ENCODE data around the gene OCEL1.
A peak's percentile ranks its signal among the peaks of the same experiment; 100 is the strongest.
"Not testable (repeated sequence)": the region's sequence is repeated elsewhere in the genome, so short reads cannot be mapped to it uniquely, and the experiment has no call there.

The OCEL1 gene, protein sequence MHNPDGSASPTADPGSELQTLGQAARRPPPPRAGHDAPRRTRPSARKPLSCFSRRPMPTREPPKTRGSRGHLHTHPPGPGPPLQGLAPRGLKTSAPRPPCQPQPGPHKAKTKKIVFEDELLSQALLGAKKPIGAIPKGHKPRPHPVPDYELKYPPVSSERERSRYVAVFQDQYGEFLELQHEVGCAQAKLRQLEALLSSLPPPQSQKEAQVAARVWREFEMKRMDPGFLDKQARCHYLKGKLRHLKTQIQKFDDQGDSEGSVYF

DNA sequence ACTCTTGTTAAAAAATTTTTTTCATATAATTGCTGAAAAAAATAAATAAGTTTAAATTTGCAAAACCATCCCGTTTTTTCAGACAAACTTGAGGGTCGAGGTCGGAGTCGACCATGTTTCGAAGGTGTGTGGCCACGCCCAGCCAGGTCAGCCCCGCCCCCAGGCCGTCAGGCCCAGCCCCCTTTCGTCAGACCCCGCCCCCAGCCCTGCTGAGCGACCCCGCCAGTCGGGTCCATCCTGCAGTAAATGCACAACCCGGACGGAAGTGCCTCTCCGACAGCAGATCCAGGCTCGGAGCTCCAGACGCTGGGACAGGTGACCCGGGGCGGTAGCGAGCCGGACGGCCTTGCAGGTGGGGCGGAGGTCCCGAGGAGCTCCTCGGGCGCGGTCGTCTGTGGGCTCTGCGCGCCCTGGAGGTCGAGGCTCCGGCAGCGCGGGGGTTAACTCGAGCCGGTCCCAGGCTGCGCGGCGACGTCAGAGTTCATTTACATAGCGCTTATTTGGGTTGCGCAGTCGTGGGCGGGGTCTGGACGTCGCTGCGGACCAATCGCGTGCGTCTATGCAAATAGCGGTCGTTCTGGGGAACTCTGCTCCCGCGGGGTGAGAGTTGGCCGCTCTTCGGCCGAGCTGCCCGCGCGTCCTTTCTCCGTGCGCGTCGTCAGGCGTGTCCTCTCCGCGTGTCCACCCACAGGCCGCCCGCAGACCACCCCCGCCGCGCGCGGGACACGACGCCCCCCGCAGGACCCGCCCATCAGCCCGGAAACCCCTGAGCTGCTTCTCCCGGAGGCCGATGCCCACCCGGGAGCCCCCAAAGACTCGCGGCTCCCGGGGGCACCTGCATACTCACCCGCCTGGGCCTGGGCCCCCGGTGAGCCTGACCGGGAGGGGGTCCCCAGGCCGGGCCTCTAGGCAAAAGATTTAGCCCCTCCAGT, at the start of gene OCEL1:
TSS of gene OCEL1 (plus strand) at position 225 of the 932 bp plus-strand sequence. CDS start at position 247, 22 bp downstream.
- DNase-seq, result peak; percentile 96
- in situ Hi-C loops (cut with HindIII; ENCODE audit: low pct_ligation_motif_present, low pct_unique_long_range_greater_than_20kb, low sequenced_read_pairs), result no loop called here

DNA sequence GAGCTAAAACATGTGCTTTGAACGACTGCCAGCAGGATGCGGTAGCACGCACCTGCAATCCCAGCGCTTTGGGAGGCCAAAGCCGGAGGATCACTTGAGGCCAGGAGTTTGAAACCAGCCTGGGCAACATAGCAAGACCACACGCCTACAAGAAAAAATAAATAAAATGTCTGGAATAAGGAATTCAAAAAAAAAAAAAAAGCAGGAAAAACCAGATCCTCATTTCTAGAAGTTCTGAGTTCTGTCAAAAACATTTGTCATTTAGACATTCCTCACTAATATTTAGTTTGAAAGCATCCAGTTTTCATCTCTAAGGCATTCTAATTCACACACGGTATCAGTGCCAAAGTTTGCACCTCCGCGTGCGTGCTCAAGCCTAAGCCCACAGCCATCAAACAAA, 47.7 kb upstream of the OCEL1 start:
- in situ Hi-C loops (cut with HindIII; ENCODE audit: low pct_ligation_motif_present, low pct_unique_long_range_greater_than_20kb, low sequenced_read_pairs), result no loop called here
- no peak for DNase-seq

DNA sequence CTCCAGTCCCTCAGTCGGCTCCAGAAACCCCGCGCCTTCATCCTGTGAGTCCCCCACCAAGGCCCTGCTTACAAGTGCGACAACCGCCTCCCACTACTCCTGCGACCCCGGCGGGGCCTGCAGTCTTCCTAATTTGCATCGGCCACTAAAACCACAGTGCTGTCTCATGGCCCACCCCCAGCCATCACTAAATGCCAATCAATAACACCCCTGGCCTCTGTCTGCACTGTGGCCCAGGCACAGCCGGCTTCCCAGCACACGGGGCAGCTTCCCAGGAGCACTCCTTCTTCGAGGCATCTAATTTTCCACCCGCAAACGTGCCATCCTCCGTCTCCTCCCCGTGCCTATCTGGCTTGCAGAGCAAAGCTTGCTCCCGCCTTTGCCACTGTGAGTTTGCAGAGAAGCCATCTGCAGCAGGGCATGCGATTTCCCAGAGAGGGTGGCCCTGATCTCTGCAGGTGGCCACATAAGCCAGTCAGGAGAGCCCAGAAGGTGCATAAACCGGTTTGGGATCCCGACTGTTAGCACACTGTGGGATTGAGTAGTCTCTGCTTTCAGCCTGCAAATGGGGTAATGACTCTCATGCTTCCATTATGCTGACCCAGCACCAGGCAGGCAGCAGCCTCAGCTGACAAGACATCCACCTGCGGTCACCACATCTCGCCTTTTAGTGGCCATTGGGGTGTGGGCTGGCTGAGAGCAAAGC, 44.9 kb upstream of the OCEL1 start:
- in situ Hi-C loops (cut with HindIII; ENCODE audit: low pct_ligation_motif_present, low pct_unique_long_range_greater_than_20kb, low sequenced_read_pairs), result no loop called here
- no peak for DNase-seq

DNA sequence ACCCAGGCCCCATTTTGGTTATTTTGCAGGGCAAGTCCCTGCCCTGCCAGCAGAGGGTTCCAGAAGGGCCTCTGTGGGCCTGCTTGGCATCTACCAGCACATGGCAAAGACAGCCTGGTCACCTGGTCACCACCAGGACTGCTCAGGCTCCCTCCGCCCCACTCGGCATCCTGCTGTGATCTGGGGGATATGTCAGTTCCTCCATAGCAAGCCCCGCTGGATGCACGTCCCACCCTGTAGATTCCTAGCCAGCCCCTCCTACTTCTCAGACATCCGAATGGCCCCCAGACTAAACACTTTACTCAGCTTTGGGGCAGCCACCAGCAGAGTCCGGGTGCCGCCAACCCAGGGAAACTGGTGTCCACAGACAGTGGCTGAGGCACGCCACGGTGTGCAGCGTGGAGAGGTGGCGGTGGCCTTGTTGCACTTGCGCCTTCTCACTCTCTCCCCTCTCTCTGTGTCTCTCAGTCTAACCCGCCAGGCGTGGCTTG, 42.7 kb upstream of the OCEL1 start:
- DNase-seq, result no peak
- in situ Hi-C loops (cut with HindIII; ENCODE audit: low pct_ligation_motif_present, low pct_unique_long_range_greater_than_20kb, low sequenced_read_pairs), result no loop called here

DNA sequence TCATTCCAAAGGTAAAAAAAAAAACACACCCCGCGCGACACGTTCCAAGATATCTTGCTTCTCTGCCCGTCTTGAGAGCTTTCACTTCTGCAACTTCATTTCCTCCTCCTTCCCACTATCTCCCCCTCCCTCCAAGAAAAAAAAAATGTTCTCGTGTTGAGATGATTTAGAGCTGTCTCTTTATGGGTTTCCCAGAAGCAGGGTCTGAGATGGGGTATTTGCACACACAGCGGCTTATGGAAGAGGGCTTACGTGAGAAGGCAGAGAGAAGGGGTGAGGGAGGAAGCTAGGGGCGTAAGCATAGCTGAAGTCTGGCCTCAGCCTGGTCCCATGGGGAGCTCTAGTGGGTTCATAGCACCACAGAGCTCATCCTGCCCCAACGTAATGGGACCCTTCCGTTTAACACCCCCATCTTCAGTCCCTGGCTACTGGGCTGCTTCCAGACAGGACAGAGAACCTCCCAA, 42.1 kb upstream of the OCEL1 start:
- in situ Hi-C loops (cut with HindIII; ENCODE audit: low pct_ligation_motif_present, low pct_unique_long_range_greater_than_20kb, low sequenced_read_pairs), result no loop called here
- no peak for DNase-seq

DNA sequence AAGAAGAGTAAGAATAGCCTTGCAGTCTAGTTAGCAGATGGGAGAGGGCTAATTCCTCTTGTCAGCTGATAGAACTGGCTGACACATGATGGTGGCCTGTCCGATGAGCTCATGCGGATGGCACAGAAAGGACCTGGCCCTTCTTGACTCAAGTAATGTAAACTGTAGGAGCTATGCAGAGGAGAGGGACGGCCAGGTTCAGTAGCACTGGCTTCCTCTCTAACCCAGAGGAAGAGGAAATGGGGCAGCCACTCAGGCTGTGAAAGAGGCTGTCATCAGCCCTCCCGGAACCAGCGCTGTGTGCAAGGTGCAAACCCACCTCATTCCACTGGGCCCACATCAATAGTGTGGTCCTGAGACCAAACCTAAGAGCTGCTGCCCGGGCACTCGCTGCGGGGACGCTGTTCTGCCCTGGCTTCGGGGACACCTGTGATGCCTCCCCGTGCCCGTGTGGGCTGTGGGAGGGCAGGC, 41.6 kb upstream of the OCEL1 start:
- no peak for DNase-seq
- in situ Hi-C loops (cut with HindIII; ENCODE audit: low pct_ligation_motif_present, low pct_unique_long_range_greater_than_20kb, low sequenced_read_pairs), result no loop called here

DNA sequence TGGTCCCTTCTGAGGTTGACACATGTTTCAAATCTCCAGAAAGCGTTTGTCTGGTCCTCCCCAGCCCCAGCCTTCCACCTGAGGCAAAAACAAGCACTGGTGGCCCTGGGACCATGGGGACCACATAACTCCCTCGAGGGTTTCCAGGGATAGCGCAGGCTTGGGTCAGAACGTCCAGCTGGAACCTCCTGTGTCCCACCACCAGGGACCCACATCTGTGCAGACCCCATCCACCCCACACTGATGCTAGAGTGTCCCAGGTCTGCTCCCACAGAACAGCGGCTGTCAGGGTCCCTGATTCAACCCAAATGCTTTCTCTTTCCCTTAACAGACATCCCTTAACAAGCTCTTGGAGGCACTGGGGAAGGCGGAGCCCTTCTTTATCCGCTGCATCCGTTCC, 40.4 kb upstream of the OCEL1 start:
- DNase-seq, result no peak
- in situ Hi-C loops (cut with HindIII; ENCODE audit: low pct_ligation_motif_present, low pct_unique_long_range_greater_than_20kb, low sequenced_read_pairs), result no loop called here

DNA sequence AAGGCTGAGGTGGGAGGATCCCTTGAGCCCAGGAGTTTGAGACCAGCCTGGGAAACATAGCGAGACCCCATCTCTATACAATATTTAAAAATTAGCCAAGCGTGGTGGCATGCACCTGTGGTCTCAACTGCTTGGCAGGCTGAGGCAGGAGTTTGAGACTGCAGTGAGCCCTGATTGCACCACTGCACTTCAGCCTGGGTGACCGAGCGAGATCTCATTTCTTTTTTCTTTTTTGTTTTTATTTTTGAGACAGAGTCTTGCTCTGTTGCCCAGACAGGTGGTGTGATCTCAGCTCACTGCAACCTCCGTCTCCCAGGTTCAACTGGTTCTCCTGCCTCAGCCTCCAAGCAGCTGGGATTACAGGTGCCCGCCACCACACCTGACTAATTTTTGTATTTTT, 34.3 kb upstream of the OCEL1 start:
- DNase-seq; in situ Hi-C loops (cut with HindIII; ENCODE audit: low pct_ligation_motif_present, low pct_unique_long_range_greater_than_20kb, low sequenced_read_pairs): not testable (repeated sequence)

DNA sequence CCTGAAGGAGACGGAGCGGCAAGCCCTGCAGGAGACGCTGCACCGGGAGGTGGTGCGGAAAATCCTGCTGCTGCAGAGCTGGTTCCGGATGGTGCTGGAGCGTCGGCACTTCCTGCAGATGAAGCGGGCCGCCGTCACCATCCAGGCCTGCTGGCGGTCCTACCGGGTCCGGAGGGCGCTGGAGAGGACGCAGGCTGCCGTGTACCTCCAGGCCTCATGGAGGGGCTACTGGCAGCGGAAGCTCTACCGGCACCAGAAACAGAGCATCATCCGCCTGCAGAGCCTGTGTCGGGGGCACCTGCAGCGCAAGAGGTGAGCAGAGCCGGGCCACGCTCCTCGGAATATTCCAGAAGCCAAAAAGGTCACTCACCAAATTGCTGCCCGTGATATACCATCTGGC, 33.3 kb upstream of the OCEL1 start:
- in situ Hi-C loops (cut with HindIII; ENCODE audit: low pct_ligation_motif_present, low pct_unique_long_range_greater_than_20kb, low sequenced_read_pairs), result no loop called here
- no peak for DNase-seq

DNA sequence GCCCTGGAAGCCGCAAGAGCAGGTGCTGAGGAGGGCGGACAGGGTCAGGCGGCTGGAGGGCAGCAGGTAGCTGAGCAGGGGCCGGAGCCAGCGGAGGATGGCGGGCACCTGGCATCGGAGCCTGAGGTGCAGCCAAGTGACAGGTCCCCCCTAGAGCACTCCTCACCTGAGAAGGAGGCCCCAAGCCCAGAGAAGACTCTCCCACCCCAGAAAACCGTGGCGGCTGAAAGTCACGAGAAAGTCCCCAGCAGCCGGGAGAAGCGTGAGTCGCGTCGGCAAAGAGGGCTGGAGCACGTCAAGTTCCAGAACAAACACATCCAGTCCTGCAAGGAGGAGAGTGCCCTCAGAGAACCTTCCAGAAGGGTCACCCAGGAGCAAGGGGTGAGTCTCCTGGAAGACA, 31.4 kb upstream of the OCEL1 start:
- in situ Hi-C loops (cut with HindIII; ENCODE audit: low pct_ligation_motif_present, low pct_unique_long_range_greater_than_20kb, low sequenced_read_pairs), result no loop called here
- DNase-seq, result no peak

DNA sequence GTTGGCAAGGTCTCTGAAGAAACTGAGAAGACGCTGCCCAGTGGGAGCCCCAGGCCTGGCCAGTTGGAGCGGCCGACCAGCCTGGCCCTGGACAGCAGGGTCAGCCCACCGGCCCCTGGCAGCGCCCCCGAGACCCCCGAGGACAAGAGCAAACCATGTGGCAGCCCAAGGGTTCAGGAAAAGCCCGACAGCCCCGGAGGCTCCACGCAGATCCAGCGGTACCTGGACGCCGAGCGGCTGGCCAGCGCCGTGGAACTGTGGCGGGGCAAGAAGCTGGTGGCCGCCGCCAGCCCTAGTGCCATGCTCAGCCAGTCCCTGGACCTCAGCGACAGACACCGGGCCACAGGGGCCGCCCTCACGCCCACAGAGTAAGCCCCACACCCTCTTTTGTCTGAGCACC, 30.9 kb upstream of the OCEL1 start:
- in situ Hi-C loops (cut with HindIII; ENCODE audit: low pct_ligation_motif_present, low pct_unique_long_range_greater_than_20kb, low sequenced_read_pairs), result no loop called here

DNA sequence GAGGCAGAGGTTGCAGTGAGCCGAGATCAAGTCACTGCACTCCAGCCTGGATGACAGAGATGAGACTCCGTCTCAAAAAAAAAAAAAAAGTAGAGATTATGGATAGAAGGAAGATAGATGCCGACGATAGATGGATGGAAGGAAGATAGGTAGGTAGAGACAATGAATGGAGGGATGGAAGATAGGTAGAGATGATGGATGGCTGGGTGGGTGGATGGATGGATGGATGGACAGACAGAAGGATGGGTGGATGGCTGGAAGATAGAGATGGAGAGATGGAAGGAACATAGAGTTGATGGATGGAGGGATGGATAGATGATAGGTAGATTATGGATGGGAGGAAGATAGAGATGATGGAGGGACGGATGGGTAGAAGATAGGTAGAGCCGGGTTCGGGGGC, 29.4 kb upstream of the OCEL1 start:
- DNase-seq, result no peak
- in situ Hi-C loops (cut with HindIII; ENCODE audit: low pct_ligation_motif_present, low pct_unique_long_range_greater_than_20kb, low sequenced_read_pairs), result no loop called here

More for the DNA sequence above, 30.9 kb upstream of the OCEL1 start:
- no peak for DNase-seq

DNA sequence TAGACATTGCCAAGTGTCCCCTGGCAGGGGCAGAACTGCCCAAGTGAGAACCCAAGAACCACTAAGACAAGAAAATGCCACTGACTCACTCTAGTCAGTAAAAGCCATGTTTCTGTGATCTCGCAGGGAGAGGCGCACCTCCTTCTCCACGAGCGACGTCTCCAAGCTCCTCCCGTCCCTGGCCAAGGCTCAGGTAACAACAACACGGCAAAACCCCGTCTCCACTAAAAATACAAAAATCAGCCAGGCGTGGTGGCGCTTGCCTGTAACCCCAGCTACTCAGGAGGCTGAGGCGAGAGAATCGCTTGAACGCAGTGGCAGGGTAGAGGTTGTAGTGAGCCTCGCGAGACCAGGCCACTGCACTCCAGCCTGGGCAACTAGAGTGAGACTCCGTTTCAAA, 28.4 kb upstream of the OCEL1 start:
- in situ Hi-C loops (cut with HindIII; ENCODE audit: low pct_ligation_motif_present, low pct_unique_long_range_greater_than_20kb, low sequenced_read_pairs), result no loop called here
- DNase-seq, result no peak

DNA sequence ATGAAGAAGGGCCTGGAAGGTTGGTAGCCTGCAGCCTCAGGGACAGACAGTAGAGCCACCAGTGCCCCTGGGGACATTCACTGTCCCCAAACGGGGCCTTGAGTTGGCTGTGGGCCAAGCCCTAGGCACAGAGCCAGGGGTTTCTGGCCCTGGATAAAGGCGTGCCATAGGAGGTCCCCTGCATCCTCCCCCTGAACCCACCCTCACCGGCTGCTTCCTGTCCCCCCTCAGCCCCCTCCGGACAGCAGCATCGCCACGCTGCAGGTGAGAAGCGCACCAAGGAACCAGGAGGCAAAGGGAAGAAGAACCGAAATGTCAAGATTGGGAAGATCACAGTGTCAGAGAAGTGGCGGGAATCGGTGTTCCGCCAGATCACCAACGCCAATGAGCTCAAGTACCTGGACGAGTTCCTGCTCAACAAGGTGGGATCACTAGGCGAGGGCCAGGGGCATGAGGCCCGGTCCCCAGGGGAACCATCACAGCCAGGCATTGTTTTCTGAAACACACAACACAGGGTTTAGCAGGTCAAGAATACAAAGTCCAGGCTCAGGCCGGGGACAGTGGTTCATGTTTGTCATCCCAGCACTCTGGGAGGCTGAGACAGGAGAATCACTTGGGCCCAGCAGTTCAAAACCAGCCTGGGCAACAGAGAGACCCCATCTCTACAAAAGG, 25.5 kb upstream of the OCEL1 start:
- no peak for DNase-seq
- in situ Hi-C loops (cut with HindIII; ENCODE audit: low pct_ligation_motif_present, low pct_unique_long_range_greater_than_20kb, low sequenced_read_pairs), result no loop called here

DNA sequence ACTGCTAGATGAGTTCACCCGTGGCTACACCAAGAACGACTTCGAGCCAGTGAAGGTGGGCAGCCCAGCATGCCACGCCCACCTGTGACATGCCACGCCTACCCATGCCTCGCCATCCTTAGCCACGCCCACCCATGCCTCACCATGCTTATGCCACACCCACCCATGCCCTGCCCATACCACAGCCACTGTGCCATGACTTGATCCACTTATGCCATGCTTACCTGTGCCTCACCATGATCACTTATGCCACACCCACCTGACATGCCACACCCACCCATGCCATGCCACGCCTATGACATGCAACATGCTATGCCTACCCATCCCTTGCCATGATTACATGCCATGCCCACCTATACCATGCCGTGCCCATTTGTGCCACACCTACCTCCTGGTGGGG, 23.8 kb upstream of the OCEL1 start:
- in situ Hi-C loops (cut with HindIII; ENCODE audit: low pct_ligation_motif_present, low pct_unique_long_range_greater_than_20kb, low sequenced_read_pairs), result no loop called here
- DNase-seq, result peak; percentile 13

DNA sequence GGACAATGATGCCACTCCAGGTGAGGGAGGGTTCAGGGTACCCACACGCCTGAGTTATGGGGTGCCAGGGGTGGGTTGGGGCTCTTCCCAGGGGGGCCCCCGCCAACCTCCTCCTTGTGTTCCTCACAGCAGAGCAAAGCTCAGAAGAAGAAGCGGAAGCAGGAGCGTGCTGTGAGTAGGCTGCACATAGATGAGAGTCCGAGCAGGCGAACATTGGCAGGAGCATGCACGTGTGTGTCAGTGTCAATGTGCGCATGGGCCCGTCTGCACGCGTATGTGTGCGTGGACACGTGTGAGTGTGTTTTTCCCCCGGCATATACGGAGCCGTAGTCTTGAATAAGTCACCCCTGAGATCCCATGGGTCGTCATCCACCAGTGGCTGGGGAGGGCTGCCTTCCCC, 23.3 kb upstream of the OCEL1 start:
- in situ Hi-C loops (cut with HindIII; ENCODE audit: low pct_ligation_motif_present, low pct_unique_long_range_greater_than_20kb, low sequenced_read_pairs), result no loop called here
- DNase-seq, result no peak

DNA sequence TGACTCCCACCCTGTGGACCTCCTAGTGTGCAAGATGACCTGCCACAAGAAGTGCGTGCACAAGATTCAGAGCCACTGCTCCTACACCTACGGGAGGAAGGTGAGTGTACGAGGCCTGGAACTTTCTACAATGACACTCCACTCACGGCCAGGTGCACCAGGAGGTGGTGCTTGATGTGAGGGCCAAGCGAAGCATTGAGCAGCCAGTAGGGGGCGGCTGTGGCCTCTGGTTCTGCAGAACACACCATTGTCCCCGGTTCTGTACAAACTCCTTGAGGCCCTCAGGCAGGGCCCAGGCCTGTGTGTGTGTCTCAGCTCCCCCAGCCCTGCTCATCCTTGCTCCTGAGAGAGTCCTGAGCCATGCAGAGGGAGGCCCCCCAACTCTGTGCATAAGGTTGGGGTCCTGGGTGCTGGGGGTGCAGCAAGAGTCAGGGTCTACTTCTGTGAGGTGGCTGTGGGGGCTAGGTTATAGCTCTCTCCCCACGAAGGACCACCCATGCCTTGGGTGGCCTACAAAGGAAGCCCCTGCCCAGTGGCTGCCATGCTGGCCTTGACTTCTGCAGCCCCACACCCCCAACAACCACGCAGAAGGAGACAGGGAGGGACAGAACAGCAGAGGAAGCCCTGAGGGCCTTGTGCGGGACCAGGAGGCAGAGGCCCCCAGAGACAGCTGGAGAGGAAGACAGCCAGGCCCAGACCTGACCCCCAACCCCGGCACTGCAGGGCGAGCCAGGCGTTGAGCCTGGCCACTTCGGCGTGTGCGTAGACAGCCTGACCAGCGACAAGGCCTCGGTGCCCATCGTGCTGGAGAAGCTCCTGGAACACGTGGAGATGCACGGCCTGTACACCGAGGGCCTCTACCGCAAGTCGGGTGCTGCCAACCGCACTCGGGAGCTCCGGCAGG, 20.5 kb upstream of the OCEL1 start:
- in situ Hi-C loops (cut with HindIII; ENCODE audit: low pct_ligation_motif_present, low pct_unique_long_range_greater_than_20kb, low sequenced_read_pairs), result no loop called here
- DNase-seq, result peak; percentile 46
